SK-N-SH treated with all-trans-retinoic acid at 6 μM for 48 hours (cell line): ENCODE results near the gene RPA3.

Experiments used
- ARNTL ChIP-seq: fragments of 450-650 bp; formaldehyde crosslinking; IDR thresholded peaks from 2 replicates; pipeline ENCODE4 v1.5.0; 2020; ENCODE audit warnings: low read depth, mild to moderate bottlenecking, moderate library complexity, borderline replicate concordance
- CREB5 ChIP-seq: fragments of 250-450 bp; sonication (Bioruptor Pico); IDR thresholded peaks from 2 replicates; pipeline ENCODE4 v1.5.1; 2020; ENCODE audit warnings: low read depth, mild to moderate bottlenecking, moderate library complexity
- ESRRG ChIP-seq: fragments of 250-450 bp; sonication (Bioruptor Pico); IDR thresholded peaks from 2 replicates; pipeline ENCODE4 v1.6.1; 2021; ENCODE audit warnings: mild to moderate bottlenecking
- RARB ChIP-seq: fragments of 250-450 bp; sonication (Bioruptor Pico); IDR thresholded peaks from 2 replicates; pipeline ENCODE4 v1.8.0; 2021; ENCODE audit warnings: mild to moderate bottlenecking, moderate library complexity
- ZFP3 ChIP-seq: fragments of 250-450 bp; sonication (Bioruptor Pico); IDR thresholded peaks from 2 replicates; pipeline ENCODE4 v1.5.0; 2020; ENCODE audit warnings: mild to moderate bottlenecking, moderate library complexity
- ZNF70 ChIP-seq: fragments of 450-650 bp; formaldehyde crosslinking; IDR thresholded peaks from 2 replicates; pipeline ENCODE4 v1.5.0; 2020; ENCODE audit warnings: mild to moderate bottlenecking, moderate library complexity

GRCh38 chr7:7665031-7665430 is 53.4 kb downstream of the RPA3 start:
- no peak for TF ChIP-seq ZFP3 (CRISPR knock-in tag)
- no peak for TF ChIP-seq ESRRG
- TF ChIP-seq ARNTL (CRISPR knock-in tag) = no peak
- TF ChIP-seq ZNF70 (CRISPR knock-in tag) = no peak
- no peak for TF ChIP-seq CREB5 (CRISPR knock-in tag)
- no peak for TF ChIP-seq RARB (CRISPR knock-in tag)
